ENCODE measurements around the gene FBXW7.

- TF ChIP-seq CTCF (CRISPR knock-in tag; IDR thresholded peaks at IDR 0.05) = no peak
- TF ChIP-seq POLR2A (IDR thresholded peaks at IDR 0.05; ENCODE audit: insufficient read depth in 1 of 2, low read depth in 2 of 2, low read length in 2 of 2) = no peak
- TF ChIP-seq MEIS2 (CRISPR knock-in tag; IDR thresholded peaks at IDR 0.05) = no peak
- TF ChIP-seq ZNF468 (CRISPR knock-in tag; IDR thresholded peaks at IDR 0.05) = no peak
- no peak for TF ChIP-seq ZBTB21 (CRISPR knock-in tag; IDR thresholded peaks at IDR 0.05)
- no peak for TF ChIP-seq ZNF800 (CRISPR knock-in tag; IDR thresholded peaks at IDR 0.05)
- TF ChIP-seq ZKSCAN1 (IDR thresholded peaks at IDR 0.05; ENCODE audit: low read length) = no peak
- TF ChIP-seq EZH2 (conservative IDR thresholded peaks at IDR 0.05; ENCODE audit: low read depth, low read length) = no peak
- no peak for TF ChIP-seq ELF1 (CRISPR knock-in tag; IDR thresholded peaks at IDR 0.05)
- no peak for TF ChIP-seq ZNF841 (CRISPR knock-in tag; IDR thresholded peaks at IDR 0.05; ENCODE audit: borderline replicate concordance)
- TF ChIP-seq FOXM1 (CRISPR knock-in tag; IDR thresholded peaks at IDR 0.05) = no peak
Measured at GRCh38 chr4:152430507-152430906, 105.4 kb downstream of the FBXW7 start.

All from HepG2 (cell line).